Thyroid gland (tissue), 4 donors: Measurements from ENCODE around the gene RCAN1. TPM values are rescaled to one million over a fixed set of nuclear protein-coding genes. Genes with fewer than 3 reads are reported as not detected.
A peak's percentile ranks its signal among the peaks of the same experiment; 100 is the strongest.

ENCODE experiments used
- DNase-seq, 2 donors: peaks; one replicate each; pipeline ENCODE4 v3.0.0-alpha.2; 2019
- H3K27ac ChIP-seq, 3 donors: fragments of 200-600 bp; sonication (generic); 1 replicate in 2 of 3; 2 replicates in 1 of 3; pipeline ENCODE4 v1.5.1; 2016 to 2019; ENCODE audit warnings: mild to moderate bottlenecking in 1 of 3, moderate library complexity in 1 of 3
- H3K27me3 ChIP-seq: fragments of 200-600 bp; sonication (generic); one replicate; pipeline ENCODE4 v1.5.1; 2019
- H3K36me3 ChIP-seq, 2 donors: fragments of 200-600 bp; sonication (generic); one replicate each; pipeline ENCODE4 v1.5.1; 2016 to 2019
- H3K4me1 ChIP-seq, 2 donors: fragments of 200-600 bp; sonication (generic); one replicate each; pipeline ENCODE4 v1.5.1; 2017 to 2019
- H3K4me3 ChIP-seq, 3 donors: fragments of 200-600 bp; sonication (generic); replicated peaks in 1 of 3; 1 replicate in 2 of 3; 2 replicates in 1 of 3; pipeline ENCODE4 v1.5.1; 2016; ENCODE audit warnings: mild to moderate bottlenecking in 1 of 3
- H3K9me3 ChIP-seq: fragments of 200-600 bp; sonication (generic); one replicate; pipeline ENCODE4 v1.5.1; 2017
- CTCF ChIP-seq, 6 experiments: fragments of 200-600 bp in 3 of 6; fragments of 450-650 bp in 3 of 6; sonication (generic) in 3 of 6; IDR thresholded peaks; one replicate each; pipeline ENCODE4 v1.5.1; 2016 to 2019; ENCODE audit warnings: antibody characterized with exemption in 6 of 6, mild to moderate bottlenecking in 2 of 6, inconsistent platforms in 1 of 6, moderate library complexity in 1 of 6
- POLR2A ChIP-seq, 2 donors: fragments of 450-650 bp; IDR thresholded peaks; one replicate each; pipeline ENCODE4 v1.6.1; 2017; ENCODE audit warnings: antibody characterized with exemption in 2 of 2, mild to moderate bottlenecking in 2 of 2, moderate library complexity in 1 of 2
- WGBS, 2 donors: methylation state at CpG; one replicate each; pipeline ENCODE4 v1.1.5; 2017; 5-methylcytosine and 5-hydroxymethylcytosine counted together
- intact Hi-C: fragments of 100-400 bp; cut with DNase I; formaldehyde crosslinking; loops from one replicate; pipeline ENCODE4 v1.15.1; 2023
- total RNA-seq, 4 donors: library from RNA; depleted of rRNA; stranded (reverse); fragments of >200 nt; gene quantifications; one replicate each; pipeline ENCODE4 v1.2.3, GENCODE V29; 2016

Gene RCAN1
- total RNA-seq, 4 donors from 2014 or later: 24.5 to 32.7 (median 29.0) TPM

- no peaks in the 10 kb centered on the region for H3K36me3 ChIP-seq
- peaks cover 0 to 6% of the 10 kb centered on the region in 2 donors for H3K4me1 ChIP-seq
- H3K27me3 ChIP-seq: no peaks in the 10 kb centered on the region
- intact Hi-C loops: no loop called here
- TF ChIP-seq POLR2A (IDR thresholded peaks at IDR 0.05): no peak
- TF ChIP-seq CTCF (IDR thresholded peaks at IDR 0.05): peak; percentile 35 to 76 (median 66)
- no peak overlapping the region for H3K27ac ChIP-seq
- H3K4me3 ChIP-seq: no peak overlapping the region
- no peaks in the 10 kb centered on the region for H3K9me3 ChIP-seq
- 27 to 31% methylated on average over 19 of the region's 19 CpGs for WGBS, 2 donors
- DNase-seq: peak; percentile 80 to 86
Measured at GRCh38 chr21:34603002-34603709, 11.8 kb downstream of the RCAN1 start.

GRCh38 chr21:34602061-34602460 is 12.9 kb downstream of the RCAN1 start:
- H3K27ac ChIP-seq: no peak overlapping the region
- no peaks in the 10 kb centered on the region for H3K9me3 ChIP-seq
- H3K4me1 ChIP-seq: peaks cover 0 to 6% of the 10 kb centered on the region in 2 donors
- 86 to 93% methylated on average over 4 of the region's 4 CpGs for WGBS, 2 donors
- no peak for DNase-seq
- H3K36me3 ChIP-seq: no peaks in the 10 kb centered on the region
- H3K4me3 ChIP-seq: no peak overlapping the region
- H3K27me3 ChIP-seq: no peaks in the 10 kb centered on the region
- TF ChIP-seq POLR2A (IDR thresholded peaks at IDR 0.05) (no peak), CTCF (IDR thresholded peaks at IDR 0.05) (no peak)
- intact Hi-C loops: no loop called here

DNA sequence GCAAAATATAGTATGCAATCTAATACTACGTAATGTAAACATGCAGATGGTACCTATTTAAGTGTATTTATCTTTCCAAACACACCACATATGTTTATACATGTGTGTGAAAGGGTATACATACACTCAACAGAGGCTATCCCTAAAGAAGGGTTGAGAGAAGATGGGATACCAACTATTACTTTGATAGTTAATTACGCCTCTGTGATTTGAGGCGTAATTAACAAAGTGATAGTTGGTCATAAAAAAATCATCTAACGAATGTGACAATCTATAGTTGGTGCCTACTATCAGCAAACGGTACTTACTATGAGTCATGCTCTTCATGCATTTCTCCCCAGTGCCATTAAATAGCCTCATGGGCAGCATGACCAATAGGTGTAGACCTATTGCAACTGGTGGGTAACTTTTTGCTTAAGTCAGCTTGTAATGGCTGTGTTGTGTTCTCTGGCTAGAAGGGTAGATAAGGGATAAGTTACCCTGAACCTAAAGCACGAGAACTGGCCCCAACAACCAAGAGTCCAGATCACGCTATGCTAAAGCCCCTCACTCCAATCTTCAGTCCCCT is 15.3 kb downstream of the RCAN1 start:
- Histone ChIP-seq H3K4me1 (peaks cover 0 to 6% of the 10 kb centered on the region in 2 donors), H3K27ac (no peak overlapping the region), H3K36me3 (no peaks in the 10 kb centered on the region), H3K27me3 (no peaks in the 10 kb centered on the region), H3K4me3 (no peak overlapping the region), H3K9me3 (no peaks in the 10 kb centered on the region)
- no peak for TF ChIP-seq POLR2A (IDR thresholded peaks at IDR 0.05)
- no peak for TF ChIP-seq CTCF (IDR thresholded peaks at IDR 0.05)
- intact Hi-C loops: no loop called here
- WGBS, 2 donors: 90 to 93% methylated on average over 7 of the region's 7 CpGs
- DNase-seq: no peak

- H3K9me3 ChIP-seq: no peaks in the 10 kb centered on the region
- DNase-seq: no peak
- WGBS, 2 donors: 78 to 81% methylated on average over 4 of the region's 4 CpGs
- H3K27me3 ChIP-seq: no peaks in the 10 kb centered on the region
- TF ChIP-seq CTCF (IDR thresholded peaks at IDR 0.05): no peak
- no peak for TF ChIP-seq POLR2A (IDR thresholded peaks at IDR 0.05)
- no peak overlapping the region for H3K4me3 ChIP-seq
- no peaks in the 10 kb centered on the region for H3K36me3 ChIP-seq
- H3K4me1 ChIP-seq: peaks cover 0 to 6% of the 10 kb centered on the region in 2 donors
- intact Hi-C loops: no loop called here
- H3K27ac ChIP-seq: no peak overlapping the region
Measured at GRCh38 chr21:34598931-34599400, 15.9 kb downstream of the RCAN1 start.

DNA sequence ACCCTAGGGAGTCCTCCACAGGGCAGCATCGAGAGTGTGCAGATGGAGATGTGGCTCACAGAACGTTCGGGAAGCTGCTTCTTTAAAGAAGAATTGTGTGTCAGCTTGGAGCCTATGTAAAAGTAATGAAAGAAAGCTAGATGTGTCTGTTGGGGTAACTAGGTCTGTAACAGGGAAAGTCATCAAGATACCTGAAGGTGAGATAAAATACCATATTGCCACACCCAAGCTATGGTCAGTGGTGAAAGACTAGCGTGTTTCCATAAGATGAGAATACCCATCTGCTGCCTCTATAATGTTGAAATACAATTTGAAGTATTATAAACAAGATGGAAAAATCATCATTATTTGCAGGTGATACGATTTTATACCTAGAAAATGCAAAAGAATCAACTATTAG is 17.5 kb downstream of the RCAN1 start:
- H3K4me3 ChIP-seq: no peak overlapping the region
- WGBS, 2 donors: 84 to 90% methylated on average over 5 of the region's 5 CpGs
- no peaks in the 10 kb centered on the region for H3K9me3 ChIP-seq
- H3K4me1 ChIP-seq: peaks cover 9 to 13% of the 10 kb centered on the region in 2 donors
- no peaks in the 10 kb centered on the region for H3K36me3 ChIP-seq
- intact Hi-C loops: no loop called here
- TF ChIP-seq POLR2A (IDR thresholded peaks at IDR 0.05) (no peak), CTCF (IDR thresholded peaks at IDR 0.05) (no peak)
- H3K27me3 ChIP-seq: no peaks in the 10 kb centered on the region
- DNase-seq: no peak
- no peak overlapping the region for H3K27ac ChIP-seq
